Stimulated activated CD8-positive, alpha-beta memory T cell treated with anti-CD3 and anti-CD28 coated beads, Interleukin-12 subunit alpha, Interleukin-12 subunit beta, amount 100 ng/mL, for 24 hours (primary cell): Measurements from ENCODE around the gene SERTAD1.
"Not testable (repeated sequence)": the region's sequence is repeated elsewhere in the genome, so short reads cannot be mapped to it uniquely, and the experiment has no call there.

ENCODE experiments used
- DNase-seq: peaks from one replicate; pipeline ENCODE4 v3.0.0-alpha.2; 2020; ENCODE audit errors: extremely low read depth

The SERTAD1 gene

DNA sequence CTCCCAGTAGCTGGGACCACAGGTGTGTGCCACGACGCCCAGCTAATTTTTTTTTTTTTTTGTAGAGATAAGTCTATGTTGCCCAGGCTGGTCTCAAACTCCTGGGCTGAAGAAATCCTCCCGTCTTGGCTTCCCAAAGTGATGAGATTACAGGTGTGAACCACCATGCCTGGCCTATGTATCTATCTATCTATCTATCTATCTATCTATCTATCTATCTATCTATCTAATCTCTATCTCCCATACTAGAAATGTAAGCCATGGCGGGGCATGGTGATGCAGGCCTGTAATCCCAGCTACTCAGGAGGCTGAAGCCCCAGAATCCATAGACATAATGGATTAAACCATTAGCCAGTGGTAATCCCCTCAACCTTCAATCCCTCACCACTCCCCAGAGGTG, 24.9 kb upstream of the SERTAD1 start:
- DNase-seq, result no peak

GRCh38 chr19:40449506-40449905, 23.7 kb upstream of the SERTAD1 start:
- DNase-seq, result no peak

DNA sequence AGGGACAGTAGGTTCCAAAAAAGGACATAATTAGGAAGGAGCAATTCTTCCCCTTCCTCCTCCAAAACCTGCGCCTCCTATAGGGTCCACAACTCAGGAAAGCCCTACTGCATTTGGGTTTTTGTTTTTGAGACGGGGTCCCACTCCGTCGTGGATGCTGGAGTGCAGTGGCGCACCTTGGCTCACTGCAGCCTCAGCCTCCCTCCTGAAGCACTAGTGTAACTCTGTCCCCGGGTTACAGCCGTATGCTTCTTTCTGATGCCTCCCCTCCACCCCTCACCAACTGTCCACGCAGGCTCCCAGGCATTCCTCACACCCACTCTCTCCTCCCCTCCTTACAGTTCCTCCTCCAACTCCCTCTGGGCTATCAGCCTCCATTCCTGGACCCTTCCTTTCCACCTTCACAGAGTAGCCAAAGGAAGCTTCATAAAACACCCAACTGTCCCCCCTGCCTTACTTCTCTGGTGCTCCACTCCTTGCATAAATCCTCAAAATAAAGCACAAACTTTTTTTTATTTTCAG, 20.5 kb upstream of the SERTAD1 start:
- DNase-seq, result no peak

- DNase-seq, result no peak
Observed at GRCh38 chr19:40445780-40446262, 20.0 kb upstream of the SERTAD1 start.

DNA sequence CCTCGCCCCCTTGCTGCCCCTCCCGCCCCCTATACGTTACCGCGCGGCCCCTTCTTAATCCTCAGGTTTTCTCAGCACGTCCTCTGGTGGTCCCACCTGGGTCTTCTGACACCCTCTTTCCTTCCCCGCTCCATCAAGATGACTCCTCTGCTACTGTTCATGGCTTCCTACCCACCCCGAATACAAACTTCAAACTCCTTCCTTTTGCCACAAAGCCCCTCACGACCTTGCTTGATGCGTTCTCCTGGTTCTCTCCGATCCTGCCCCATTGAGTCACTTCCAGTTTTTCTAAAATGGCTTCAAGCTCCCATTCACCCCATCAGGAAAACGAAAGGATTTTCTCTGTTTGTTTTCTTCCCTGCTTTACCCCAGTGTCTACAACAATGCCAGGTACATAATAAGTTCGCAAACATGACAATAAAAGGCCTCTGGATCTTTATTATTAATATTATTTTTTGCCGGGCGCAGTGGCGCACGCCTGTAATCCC, 19.1 kb upstream of the SERTAD1 start:
- DNase-seq, result no peak

DNA sequence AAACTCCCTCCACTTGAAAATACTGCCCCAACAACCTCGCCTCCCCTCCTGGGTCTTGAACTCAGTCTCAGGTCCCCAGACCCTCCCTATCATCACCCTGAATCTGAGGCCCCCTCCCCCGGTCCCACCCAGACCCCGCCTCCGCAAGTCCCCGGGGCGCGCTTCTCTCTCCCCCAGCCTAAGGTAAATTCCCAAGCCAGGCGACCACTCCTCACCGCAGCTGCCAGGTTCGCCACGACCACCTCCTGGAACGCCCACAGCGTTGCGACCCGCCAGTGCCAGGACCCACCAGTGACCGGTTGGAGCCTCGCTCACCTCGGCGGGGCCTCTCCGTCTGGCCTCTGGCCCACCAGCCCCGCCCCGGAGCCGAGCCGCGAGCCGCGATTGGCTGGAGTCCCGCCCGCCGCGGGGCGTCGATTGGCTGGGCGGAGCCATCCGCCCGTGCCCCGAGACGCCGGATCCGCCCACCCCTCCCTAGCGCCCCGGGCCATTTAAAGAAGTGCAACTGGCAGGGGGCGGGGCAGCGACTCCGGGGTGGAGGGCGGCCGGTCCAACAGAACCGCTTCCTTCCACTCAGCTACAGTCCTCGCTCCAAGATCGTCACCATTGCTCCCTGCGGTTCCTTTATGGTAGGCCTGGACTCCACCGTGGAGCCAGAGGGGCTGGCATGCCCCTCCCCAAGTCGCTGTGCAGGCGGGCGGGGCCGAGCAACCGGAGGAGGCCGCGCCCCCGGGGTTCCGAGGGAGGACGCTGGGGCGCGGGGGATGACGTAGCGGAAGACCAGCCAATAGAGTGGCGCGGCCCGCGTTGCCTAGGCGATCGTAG, 18.4 kb upstream of the SERTAD1 start, which contains the start of gene SERTAD3:
Gene SERTAD3 (minus strand): TSS at position 336 of the 825 bp plus-strand sequence. CDS start 2,255 bp downstream, outside the sequence.
- peak; percentile 95 for DNase-seq

GRCh38 chr19:40443131-40443999, 17.6 kb upstream of the SERTAD1 start:
- peak; percentile 99 for DNase-seq

DNA sequence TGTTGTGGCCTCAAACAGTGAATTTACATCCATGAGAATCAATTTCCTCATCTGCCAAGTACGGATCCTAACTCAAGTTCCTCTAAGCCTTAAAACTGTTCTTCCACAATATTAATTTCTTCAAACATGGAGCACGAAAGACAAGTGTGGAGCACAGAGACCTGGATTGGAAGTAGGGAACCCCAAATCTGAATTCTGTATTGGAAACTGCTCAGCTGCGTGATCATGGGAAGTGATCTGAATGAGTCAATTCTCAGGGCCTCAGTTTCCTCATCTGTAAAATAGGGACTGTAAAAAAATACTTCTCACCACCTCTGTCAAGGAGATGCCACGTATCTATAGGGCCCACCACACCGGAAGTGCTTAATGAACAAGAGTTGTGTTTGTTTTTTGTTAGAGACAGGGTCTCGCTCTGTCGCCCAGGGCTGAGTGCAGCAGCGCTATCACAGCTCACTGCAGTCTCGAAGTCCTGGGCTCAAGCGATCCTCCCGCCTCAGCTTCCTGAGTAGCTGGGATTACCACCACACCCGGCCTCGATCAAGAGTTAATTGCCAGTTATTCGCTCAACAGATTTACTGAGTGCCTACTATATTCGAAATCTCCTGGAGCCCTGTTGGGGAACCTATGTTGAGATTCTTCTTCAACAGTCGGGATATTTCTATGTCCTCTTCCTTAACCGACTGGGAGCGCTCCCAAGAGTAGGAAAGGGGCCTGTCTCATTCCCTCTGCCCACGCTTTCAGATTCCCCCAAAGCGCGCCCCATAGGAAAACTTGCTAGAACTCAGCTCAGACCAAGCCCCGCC, 16.7 kb upstream of the SERTAD1 start:
- no peak for DNase-seq

GRCh38 chr19:40441719-40442253, 16.0 kb upstream of the SERTAD1 start:
- no peak for DNase-seq

- no peak for DNase-seq
Observed at GRCh38 chr19:40438284-40438683, 12.5 kb upstream of the SERTAD1 start.

DNA sequence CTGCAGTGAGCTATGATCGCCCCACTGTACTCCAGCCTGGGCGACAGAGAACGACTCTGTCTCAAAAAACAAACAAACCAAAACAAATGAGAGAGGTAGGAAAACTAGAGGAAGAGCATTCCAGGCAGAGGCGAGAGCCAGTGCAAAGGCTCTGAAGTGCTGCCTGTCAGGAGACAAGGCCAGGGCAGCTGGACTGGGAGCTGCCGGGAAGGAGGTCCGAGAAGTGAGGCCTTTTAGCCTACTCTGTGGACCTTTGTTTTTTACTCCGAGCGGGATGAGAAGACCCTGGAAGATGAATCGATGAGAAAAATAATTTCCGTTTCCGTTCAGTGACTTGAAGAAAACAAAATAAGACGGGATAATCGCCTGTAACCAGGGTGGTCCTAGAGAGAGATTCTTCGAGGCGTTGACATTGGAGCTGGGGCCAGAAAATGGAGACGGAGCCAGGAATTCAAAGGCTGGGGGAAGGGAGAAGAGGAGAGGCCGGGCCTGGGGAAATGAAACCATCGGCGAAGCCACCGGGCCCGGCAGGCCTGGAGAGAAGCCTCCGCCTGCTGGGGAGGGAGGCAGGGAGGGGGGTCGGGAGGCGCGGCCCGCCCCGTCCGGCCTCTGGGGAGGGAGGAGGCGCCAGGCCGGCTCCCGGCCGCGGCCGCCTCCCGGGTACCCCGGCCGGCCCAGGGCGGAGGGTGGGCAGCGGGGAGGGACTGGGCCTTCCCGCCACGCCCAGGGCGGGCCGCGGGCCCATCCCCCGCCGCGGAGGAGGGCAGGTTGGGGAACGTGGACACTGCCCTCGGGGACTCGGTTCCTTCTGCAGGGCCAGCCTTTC, 7.8 kb upstream of the SERTAD1 start:
- DNase-seq, result no peak

GRCh38 chr19:40432760-40433159, 7.0 kb upstream of the SERTAD1 start:
- DNase-seq, result not testable (repeated sequence)

DNA sequence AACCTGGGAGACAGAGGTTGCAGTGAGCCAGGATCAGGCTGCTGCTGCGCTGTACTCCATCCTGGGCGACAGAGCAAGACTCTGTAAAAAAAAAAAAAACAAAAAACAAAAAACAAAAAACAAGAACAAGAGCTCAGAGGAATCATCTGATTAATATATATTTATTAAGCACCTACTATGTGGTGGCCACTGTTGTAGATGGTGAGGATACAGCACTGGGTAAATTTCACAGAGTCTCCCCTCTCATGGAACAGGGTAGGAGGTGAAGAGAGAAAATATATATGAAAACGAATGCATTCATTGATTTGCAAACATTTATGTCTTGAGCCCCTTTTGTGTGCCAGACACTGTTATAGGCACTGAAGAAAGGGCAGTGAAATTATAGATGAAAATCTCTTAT, 5.9 kb upstream of the SERTAD1 start:
- DNase-seq, result no peak

DNA sequence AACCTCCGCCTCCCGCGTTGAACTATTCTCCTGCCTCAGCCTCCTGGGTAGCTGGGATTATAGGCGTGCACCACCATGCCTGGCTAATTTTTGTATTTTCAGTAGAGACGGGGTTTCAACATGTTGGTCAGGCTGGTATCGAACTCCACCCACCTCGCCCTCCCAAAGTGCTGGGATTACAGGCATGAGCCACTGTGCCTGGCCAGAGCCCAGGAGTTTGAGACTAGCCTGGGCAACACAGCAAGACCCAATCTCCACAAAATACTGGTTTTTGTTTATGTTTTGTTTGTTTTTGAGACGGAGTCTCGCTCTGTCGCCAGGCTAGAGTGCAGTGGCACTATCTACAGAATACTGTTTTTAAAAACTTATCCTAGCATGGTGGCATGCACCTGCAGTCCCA, 4.5 kb upstream of the SERTAD1 start:
- DNase-seq, result not testable (repeated sequence)

- DNase-seq, result not testable (repeated sequence)
Observed at GRCh38 chr19:40428197-40428596, 2.4 kb upstream of the SERTAD1 start.

DNA sequence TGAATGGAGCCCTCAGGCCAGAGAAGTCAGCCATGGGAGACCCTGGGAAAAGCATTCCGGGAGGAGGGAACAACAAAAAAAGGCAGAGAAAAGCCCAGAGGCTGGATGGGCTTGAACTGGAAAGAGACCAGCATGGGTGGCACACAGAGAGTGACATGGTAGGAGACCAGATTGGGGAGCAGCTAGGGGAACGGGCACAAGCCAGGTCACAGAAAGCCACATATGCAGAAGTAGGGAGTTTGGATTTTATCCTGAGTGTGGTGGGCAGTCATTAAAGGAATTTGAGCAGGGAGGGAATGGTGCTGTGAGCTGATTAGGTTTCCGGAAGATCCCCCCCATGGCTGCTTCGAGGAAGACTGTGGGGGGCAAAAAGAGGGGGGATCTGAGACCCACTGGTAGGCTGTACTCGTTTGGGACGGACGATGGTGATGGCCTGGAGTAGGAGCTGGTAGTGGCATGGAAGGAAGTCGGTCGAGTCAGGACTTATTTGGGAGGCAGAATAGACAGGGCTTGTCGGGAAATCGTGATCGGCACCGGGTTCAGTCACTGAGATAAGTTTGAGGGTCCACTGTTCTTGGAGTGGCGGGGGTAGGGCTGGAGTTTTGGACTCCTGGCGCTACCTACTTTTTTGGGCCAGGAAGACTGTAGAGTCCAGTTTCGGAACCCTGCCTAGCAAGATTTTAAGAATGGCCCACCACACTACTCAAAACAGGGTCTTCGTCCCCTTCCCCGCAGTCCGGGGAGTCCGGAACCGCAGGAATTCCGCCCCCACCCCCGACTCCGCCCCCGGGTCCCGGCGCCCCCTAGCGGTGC, 949 bp downstream of the SERTAD1 start:
- no peak for DNase-seq

GRCh38 chr19:40423938-40424337, 1.9 kb downstream of the SERTAD1 start:
- no peak for DNase-seq

DNA sequence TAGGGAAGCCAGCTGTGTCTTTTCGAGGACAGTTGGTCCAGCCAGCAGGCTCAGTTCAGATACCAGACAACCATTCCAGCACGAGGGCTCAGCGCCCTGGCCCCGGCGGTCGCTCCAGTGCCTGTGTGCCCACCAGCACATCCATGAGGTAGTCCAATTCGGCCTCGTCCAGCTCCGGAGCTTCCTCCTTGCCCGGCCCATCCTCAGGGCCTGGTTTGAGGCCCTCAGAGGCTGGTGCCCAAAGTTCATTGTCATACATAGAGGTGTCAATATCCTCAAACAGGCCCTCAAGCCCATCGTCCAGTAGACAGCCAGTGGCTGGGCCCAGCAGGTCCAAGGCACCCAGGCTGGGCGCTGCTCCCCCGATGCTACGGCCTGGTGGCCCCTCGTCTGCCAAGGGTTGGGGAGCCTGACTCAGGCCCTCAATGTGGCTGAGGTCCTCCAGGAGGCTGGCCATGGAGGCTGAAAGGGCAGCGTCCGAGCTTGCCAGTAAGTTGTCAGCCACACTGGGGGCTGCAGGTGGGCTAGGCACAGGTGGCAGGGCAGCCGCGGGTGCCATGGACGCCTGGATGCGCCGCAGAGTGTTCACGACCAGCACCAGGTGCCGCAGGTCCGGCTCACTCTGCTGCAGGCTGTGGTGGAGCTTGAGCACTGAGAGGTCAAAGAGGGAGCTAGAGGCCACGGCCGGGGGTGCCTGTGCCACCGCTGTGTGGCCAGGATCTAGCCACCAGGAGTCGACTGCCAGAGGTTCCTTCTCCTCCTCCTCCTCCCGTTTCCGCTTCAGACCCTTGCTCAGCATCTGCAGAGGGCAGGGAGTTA, 2.8 kb downstream of the SERTAD1 start:
- DNase-seq, result no peak
